Fibroblast of lung (primary cell): ENCODE results near the gene CAMK2G. TPM values are rescaled to one million over a fixed set of nuclear protein-coding genes. Genes with fewer than 3 reads are reported as not detected.

ENCODE experiments used
- DNase-seq, 2 donors: peaks; one replicate each; pipeline versions ENCODE4 v3.0.0 to v3.0.0-alpha.2; 2010; ENCODE audit warnings: low read depth in 2 of 2
- H2AFZ ChIP-seq: 2 replicates; pipeline ENCODE4 v1.5.1; 2012; ENCODE audit warnings: low read length, control low read depth, inconsistent platforms
- H3K27ac ChIP-seq: 2 replicates; pipeline ENCODE4 v1.5.1; 2011; ENCODE audit warnings: low read length, control low read depth; ENCODE audit not compliant: insufficient read depth
- H3K27me3 ChIP-seq: 2 replicates; pipeline ENCODE4 v1.5.1; 2011; ENCODE audit warnings: mild to moderate bottlenecking, low read length; ENCODE audit not compliant: control insufficient read depth, insufficient read depth
- H3K36me3 ChIP-seq: 2 replicates; pipeline ENCODE4 v1.5.1; 2011; ENCODE audit warnings: low read length; ENCODE audit not compliant: control insufficient read depth, insufficient read depth
- H3K4me1 ChIP-seq: 2 replicates; pipeline ENCODE4 v1.5.1; 2011; ENCODE audit warnings: low read length; ENCODE audit not compliant: control insufficient read depth, insufficient read depth; ENCODE audit errors: extremely low read depth
- H3K4me2 ChIP-seq: 2 replicates; pipeline ENCODE4 v1.5.1; 2011; ENCODE audit warnings: low read length, control low read depth; ENCODE audit not compliant: insufficient read depth; ENCODE audit errors: extremely low read depth
- H3K4me3 ChIP-seq, 4 experiments: fragments of 200-600 bp in 1 of 4; sonication (generic) in 1 of 4; replicated peaks in 1 of 4; 2 replicates each; pipeline ENCODE4 v1.5.1; 2011 to 2016; ENCODE audit warnings: low read length in 4 of 4, low read depth in 3 of 4, mild to moderate bottlenecking in 3 of 4, control low read depth in 2 of 4, inconsistent platforms in 1 of 4, mixed read lengths in 1 of 4; ENCODE audit not compliant: insufficient read depth in 1 of 4; ENCODE audit errors: control extremely low read depth in 1 of 4
- H3K79me2 ChIP-seq: 2 replicates; pipeline ENCODE4 v1.5.1; 2012; ENCODE audit warnings: mild to moderate bottlenecking, low read length, inconsistent platforms; ENCODE audit not compliant: control insufficient read depth, insufficient read depth
- H3K9ac ChIP-seq: 2 replicates; pipeline ENCODE4 v1.5.1; 2011; ENCODE audit warnings: mild to moderate bottlenecking, low read length, control low read depth; ENCODE audit not compliant: insufficient read depth
- H3K9me3 ChIP-seq: 2 replicates; pipeline ENCODE4 v1.5.1; 2012; ENCODE audit warnings: low read depth, low read length; ENCODE audit not compliant: control insufficient read depth, insufficient read depth
- H4K20me1 ChIP-seq: 2 replicates; pipeline ENCODE4 v1.5.1; 2011; ENCODE audit warnings: low read length; ENCODE audit not compliant: control insufficient read depth, insufficient read depth; ENCODE audit errors: extremely low read depth
- EZH2 ChIP-seq: IDR thresholded peaks from 2 replicates; pipeline ENCODE4 v1.5.1; 2012; ENCODE audit warnings: low read length, control low read depth, mild to moderate bottlenecking; ENCODE audit errors: missing control alignments
- polyA plus RNA-seq, 2 donors: library from polyadenylated mRNA; depleted of rRNA in 1 of 2; stranded (reverse) in 1 of 2; unstranded in 1 of 2; fragments of >200 nt; gene quantifications; 2 replicates each; pipeline ENCODE4 v1.2.1, GENCODE V29; 2011 to 2012; ENCODE audit warnings: missing spikeins in 1 of 2
- total RNA-seq: library from RNA; depleted of rRNA; stranded (reverse); fragments of >200 nt; gene quantifications from 2 replicates; pipeline ENCODE4 v1.2.1, GENCODE V29; 2014
- TF ChIP-seq, protein P1 (sequence below), 2 donors: IDR thresholded peaks in 1 of 2; conservative IDR thresholded peaks in 1 of 2; 1 replicate in 1 of 2; 2 replicates in 1 of 2; pipeline ENCODE4 v1.5.1; 2011 to 2012; ENCODE audit warnings: low read length in 2 of 2, control low read depth in 1 of 2, inconsistent platforms in 1 of 2, low read depth in 1 of 2, mild to moderate bottlenecking in 1 of 2

The CAMK2G gene
- total and polyA plus RNA-seq, 2 donors (not counting 1 experiment from before 2014, with no cell fraction given), result 25.9 to 32.2 TPM

DNA sequence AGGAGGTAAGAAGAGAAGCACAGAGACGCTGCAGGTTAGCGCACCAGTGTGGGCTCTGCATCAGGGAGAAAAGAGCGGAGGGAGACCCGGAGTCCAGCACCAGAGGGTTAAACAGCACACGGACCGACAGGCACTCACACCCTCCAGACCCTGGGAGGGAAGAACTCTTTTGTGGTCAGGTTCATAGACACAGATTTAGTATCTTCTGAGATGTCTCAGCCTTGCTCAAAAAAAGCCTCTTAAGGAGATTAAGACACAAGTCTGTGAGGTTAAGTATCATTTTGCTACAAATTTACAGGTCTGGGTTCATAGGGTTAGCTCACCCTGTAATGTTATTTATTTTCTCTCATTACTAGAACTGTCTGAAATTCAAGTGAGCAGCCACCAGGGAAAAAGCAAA, 46.2 kb downstream of the CAMK2G start:
- Histone ChIP-seq H3K36me3 (peaks cover 5% of the 10 kb centered on the region), H2AFZ (no peak overlapping the region), H3K4me3 (no peak overlapping the region), H3K79me2 (no peaks in the 10 kb centered on the region), H3K27me3 (no peaks in the 10 kb centered on the region), H3K4me2 (no peak overlapping the region), H3K9me3 (no peaks in the 10 kb centered on the region), H3K27ac (no peak overlapping the region), H3K4me1 (no peaks in the 10 kb centered on the region), H4K20me1 (no peaks in the 10 kb centered on the region), H3K9ac (no peak overlapping the region)
- DNase-seq, result no peak
- TF ChIP-seq EZH2, result no peak
- TF ChIP-seq, protein P1, sequence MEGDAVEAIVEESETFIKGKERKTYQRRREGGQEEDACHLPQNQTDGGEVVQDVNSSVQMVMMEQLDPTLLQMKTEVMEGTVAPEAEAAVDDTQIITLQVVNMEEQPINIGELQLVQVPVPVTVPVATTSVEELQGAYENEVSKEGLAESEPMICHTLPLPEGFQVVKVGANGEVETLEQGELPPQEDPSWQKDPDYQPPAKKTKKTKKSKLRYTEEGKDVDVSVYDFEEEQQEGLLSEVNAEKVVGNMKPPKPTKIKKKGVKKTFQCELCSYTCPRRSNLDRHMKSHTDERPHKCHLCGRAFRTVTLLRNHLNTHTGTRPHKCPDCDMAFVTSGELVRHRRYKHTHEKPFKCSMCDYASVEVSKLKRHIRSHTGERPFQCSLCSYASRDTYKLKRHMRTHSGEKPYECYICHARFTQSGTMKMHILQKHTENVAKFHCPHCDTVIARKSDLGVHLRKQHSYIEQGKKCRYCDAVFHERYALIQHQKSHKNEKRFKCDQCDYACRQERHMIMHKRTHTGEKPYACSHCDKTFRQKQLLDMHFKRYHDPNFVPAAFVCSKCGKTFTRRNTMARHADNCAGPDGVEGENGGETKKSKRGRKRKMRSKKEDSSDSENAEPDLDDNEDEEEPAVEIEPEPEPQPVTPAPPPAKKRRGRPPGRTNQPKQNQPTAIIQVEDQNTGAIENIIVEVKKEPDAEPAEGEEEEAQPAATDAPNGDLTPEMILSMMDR (conservative IDR thresholded peaks at IDR 0.05 in 1 of 2, IDR thresholded peaks at IDR 0.05 in 1 of 2; ENCODE audit: low read depth in 1 of 2, low read length in 2 of 2), result no peak

DNA sequence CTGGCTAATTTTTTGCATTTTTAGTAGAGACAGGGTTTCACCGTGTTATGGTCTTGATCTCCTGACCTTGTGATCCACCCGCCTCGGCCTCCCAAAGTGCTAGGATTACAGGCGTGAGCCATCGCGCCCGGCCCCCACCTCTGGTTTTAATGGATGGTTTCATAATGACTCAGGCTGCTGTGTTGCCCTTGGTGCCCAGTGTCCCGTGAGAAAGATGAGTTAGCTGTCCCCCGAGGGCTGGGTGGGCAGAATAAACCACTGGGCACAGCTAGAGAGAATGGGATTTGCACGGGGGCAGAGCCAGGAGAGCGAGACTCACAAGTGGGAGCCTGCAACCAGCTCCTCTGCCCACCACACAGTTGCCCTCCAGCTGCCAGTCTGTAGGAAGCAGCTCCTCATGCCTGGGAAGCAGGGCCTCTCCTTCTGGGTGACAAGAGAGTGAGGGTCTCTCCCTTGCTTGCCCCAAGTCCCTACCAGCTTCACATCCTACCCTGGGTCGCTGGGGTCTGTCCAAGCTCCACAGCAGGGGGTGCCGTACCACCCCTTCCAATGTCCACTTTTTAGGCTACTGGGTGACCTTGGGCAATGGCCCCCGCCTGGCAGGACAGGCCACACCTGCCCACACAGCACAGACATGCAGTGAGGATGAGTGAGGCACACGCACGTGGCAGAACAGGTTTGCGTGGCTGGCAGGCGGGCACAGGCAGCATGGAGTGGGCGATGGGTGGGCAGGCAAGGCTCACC, 46.8 kb downstream of the CAMK2G start:
- no peaks in the 10 kb centered on the region for H3K4me1 ChIP-seq
- no peaks in the 10 kb centered on the region for H3K9me3 ChIP-seq
- H3K36me3 ChIP-seq, result peaks cover 5% of the 10 kb centered on the region
- H3K4me3 ChIP-seq, result no peak overlapping the region
- H2AFZ ChIP-seq, result no peak overlapping the region
- H3K4me2 ChIP-seq, result no peak overlapping the region
- TF ChIP-seq EZH2, result no peak
- TF ChIP-seq, protein P1 (conservative IDR thresholded peaks at IDR 0.05 in 1 of 2, IDR thresholded peaks at IDR 0.05 in 1 of 2; ENCODE audit: low read depth in 1 of 2, low read length in 2 of 2), result no peak
- H3K79me2 ChIP-seq, result no peaks in the 10 kb centered on the region
- H3K27me3 ChIP-seq, result no peaks in the 10 kb centered on the region
- no peaks in the 10 kb centered on the region for H4K20me1 ChIP-seq
- no peak overlapping the region for H3K27ac ChIP-seq
- H3K9ac ChIP-seq, result no peak overlapping the region
- peak in 1 of 2 donors; percentile 28 for DNase-seq

DNA sequence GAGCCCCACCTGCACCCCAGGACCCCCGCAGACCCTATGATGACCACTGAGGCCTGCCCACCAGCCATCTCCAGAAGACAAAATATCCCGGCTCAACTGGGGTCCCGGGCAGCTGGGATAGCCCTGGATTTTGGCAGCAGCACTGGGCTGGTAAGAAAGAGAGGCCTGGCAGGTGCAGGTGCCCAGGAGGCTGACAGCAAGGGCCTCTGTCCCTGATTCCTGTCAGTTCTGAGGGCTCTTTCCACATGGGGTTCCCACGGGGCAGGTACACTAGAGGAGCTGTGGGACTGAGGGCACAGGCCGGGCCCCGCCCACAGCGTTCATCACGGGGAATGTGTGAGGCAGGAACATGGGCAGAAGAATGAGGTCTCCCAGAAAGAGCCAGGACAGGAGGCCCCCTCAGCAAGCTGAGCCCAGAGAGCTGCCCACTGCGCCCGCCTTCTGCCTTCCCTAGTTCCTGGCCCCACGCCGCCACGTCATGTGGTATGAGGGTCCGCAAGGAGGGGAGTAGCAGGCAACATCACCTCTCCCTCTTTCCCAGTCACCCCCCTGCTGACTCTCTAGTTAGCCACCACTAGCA, 50.1 kb downstream of the CAMK2G start:
- no peak for DNase-seq
- no peak overlapping the region for H2AFZ ChIP-seq
- H4K20me1 ChIP-seq, result no peaks in the 10 kb centered on the region
- no peaks in the 10 kb centered on the region for H3K9me3 ChIP-seq
- peaks cover 3% of the 10 kb centered on the region for H3K36me3 ChIP-seq
- H3K4me1 ChIP-seq, result no peaks in the 10 kb centered on the region
- no peak overlapping the region for H3K27ac ChIP-seq
- H3K9ac ChIP-seq, result no peak overlapping the region
- H3K4me3 ChIP-seq, result no peak overlapping the region
- no peaks in the 10 kb centered on the region for H3K27me3 ChIP-seq
- H3K79me2 ChIP-seq, result no peaks in the 10 kb centered on the region
- no peak overlapping the region for H3K4me2 ChIP-seq
- TF ChIP-seq EZH2, result no peak
- TF ChIP-seq, protein P1 (conservative IDR thresholded peaks at IDR 0.05 in 1 of 2, IDR thresholded peaks at IDR 0.05 in 1 of 2; ENCODE audit: low read depth in 1 of 2, low read length in 2 of 2), result no peak
